Measurements from ENCODE around the gene SLC7A1.

The SLC7A1 gene

GRCh38 chr13:29513981-29514719 lies 81.3 kb downstream of the SLC7A1 start:
- H3K18ac ChIP-seq (ENCODE audit: low read depth in 1 of 2, low read length in 2 of 2) = no peak overlapping the region
- 95% methylated on average over 30 of the region's 32 CpGs for WGBS

DNA sequence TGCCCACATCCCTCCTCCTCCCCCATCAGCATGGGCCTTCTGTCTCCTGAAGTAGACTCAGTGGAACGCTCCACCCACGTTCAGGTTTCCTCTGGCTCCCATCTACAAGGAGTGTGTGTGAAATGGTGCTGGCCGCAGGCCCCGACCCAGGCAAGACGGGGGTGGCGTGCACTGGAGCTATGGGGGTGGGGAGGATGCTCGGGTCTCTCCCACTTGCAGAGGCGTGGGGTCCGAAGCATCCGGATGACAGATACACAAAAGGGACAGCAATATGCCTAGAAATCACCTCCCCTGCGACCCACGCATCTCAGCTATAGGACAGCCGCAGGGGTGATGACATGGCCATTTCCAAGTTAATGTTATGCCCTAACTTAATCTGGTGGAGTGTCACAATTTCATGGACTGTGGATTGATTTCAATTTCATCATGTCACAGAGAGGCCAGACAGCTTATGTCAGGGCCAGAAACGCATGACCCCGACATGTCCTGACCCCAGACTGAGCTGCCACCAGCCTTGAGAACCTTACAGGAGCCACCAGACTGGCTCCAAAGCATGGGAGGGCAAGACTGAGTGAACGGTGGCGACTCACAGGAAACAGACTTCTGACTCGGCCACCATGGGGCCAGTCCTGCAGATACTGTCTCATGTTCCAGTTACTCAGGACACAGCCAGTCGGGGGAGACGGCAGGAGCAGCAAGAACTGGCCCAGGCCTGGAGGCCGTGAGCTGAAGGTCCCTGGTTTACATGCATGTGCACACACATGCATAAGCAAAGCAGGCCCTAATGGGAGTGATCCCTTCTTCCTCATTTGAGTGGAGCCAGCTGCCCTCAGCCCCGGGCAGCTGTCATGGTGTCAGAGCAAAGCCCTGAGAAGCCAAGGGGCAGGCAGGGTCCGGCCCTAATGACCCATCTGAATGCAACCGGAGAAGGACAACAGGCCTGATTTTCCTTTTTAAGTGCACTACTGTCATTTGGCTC lies 82.2 kb downstream of the SLC7A1 start:
- Histone ChIP-seq H3K14ac (ENCODE audit: low read length in 2 of 2) (no peak overlapping the region), H2BK12ac (ENCODE audit: low read length in 2 of 2) (peak overlapping the region in 1 of 2 experiments; percentile 8), H2BK15ac (ENCODE audit: low read depth, poor library complexity, severe bottlenecking) (no peak overlapping the region), H2AFZ (ENCODE audit: low read depth, low read length) (no peak overlapping the region), H3K23ac (ENCODE audit: low read length in 2 of 2) (no peak overlapping the region), H3K4me1 (ENCODE audit: control insufficient read depth, insufficient read depth, low read depth, low read length) (peaks cover 16% of the 10 kb centered on the region), H4K91ac (ENCODE audit: low read length) (peak overlapping the region; percentile 36), H3K9ac (ENCODE audit: low read length) (no peak overlapping the region), H2BK5ac (ENCODE audit: low read depth, low read length, poor library complexity, severe bottlenecking) (no peak overlapping the region), H3K4me2 (ENCODE audit: low read length, poor library complexity, severe bottlenecking) (no peak overlapping the region), H3K36me3 (ENCODE audit: control insufficient read depth in 1 of 2, insufficient read depth in 2 of 2, low read depth in 1 of 2, low read length in 2 of 2) (peaks cover 54 to 70% of the 10 kb centered on the region in 2 experiments), H3K79me1 (replicated peaks; ENCODE audit: low read length, poor library complexity, severe bottlenecking) (peaks cover 31% of the 10 kb centered on the region), H3K27ac (ENCODE audit: low read length, poor library complexity, severe bottlenecking) (no peak overlapping the region), H3K4me3 (ENCODE audit: insufficient read depth in 1 of 2, low read depth in 1 of 2, low read length in 2 of 2) (no peak overlapping the region), H3K27me3 (ENCODE audit: control insufficient read depth in 1 of 2, insufficient read depth in 1 of 2, low read length in 2 of 2) (no peaks in the 10 kb centered on the region), H3K4ac (ENCODE audit: low read depth in 1 of 2, low read length in 2 of 2) (no peak overlapping the region), H2AK5ac (ENCODE audit: low read length, severe bottlenecking) (no peak overlapping the region), H3K9me3 (ENCODE audit: control insufficient read depth, low read length) (no peaks in the 10 kb centered on the region), H4K8ac (ENCODE audit: low read length) (peak overlapping the region; percentile 27), H3K18ac (ENCODE audit: low read depth in 1 of 2, low read length in 2 of 2) (no peak overlapping the region), H2BK120ac (ENCODE audit: low read depth, low read length) (no peak overlapping the region)
- peak; percentile 40 for DNase-seq
- WGBS = 86% methylated on average over 24 of the region's 24 CpGs

More at GRCh38 chr13:29513981-29514719, 81.3 kb downstream of the SLC7A1 start:
- no peak overlapping the region for H2BK5ac ChIP-seq (ENCODE audit: low read depth, low read length, poor library complexity, severe bottlenecking)
- H3K27ac ChIP-seq (ENCODE audit: low read length, poor library complexity, severe bottlenecking) = no peak overlapping the region
- H2BK15ac ChIP-seq (ENCODE audit: low read depth, poor library complexity, severe bottlenecking) = no peak overlapping the region
- H2BK120ac ChIP-seq (ENCODE audit: low read depth, low read length) = no peak overlapping the region
- no peak overlapping the region for H3K23ac ChIP-seq (ENCODE audit: low read length in 2 of 2)
- H4K8ac ChIP-seq (ENCODE audit: low read length) = no peak overlapping the region
- no peak for DNase-seq
- H2AK5ac ChIP-seq (ENCODE audit: low read length, severe bottlenecking) = no peak overlapping the region
- H3K36me3 ChIP-seq (ENCODE audit: control insufficient read depth in 1 of 2, insufficient read depth in 2 of 2, low read depth in 1 of 2, low read length in 2 of 2) = peaks cover 62 to 74% of the 10 kb centered on the region in 2 experiments
- no peaks in the 10 kb centered on the region for H3K27me3 ChIP-seq (ENCODE audit: control insufficient read depth in 1 of 2, insufficient read depth in 1 of 2, low read length in 2 of 2)
- H3K4ac ChIP-seq (ENCODE audit: low read depth in 1 of 2, low read length in 2 of 2) = no peak overlapping the region
- no peak overlapping the region for H4K91ac ChIP-seq (ENCODE audit: low read length)
- H3K9ac ChIP-seq (ENCODE audit: low read length) = no peak overlapping the region
- H3K4me3 ChIP-seq (ENCODE audit: insufficient read depth in 1 of 2, low read depth in 1 of 2, low read length in 2 of 2) = no peak overlapping the region
- H3K4me1 ChIP-seq (ENCODE audit: control insufficient read depth, insufficient read depth, low read depth, low read length) = peaks cover 9% of the 10 kb centered on the region
- H3K4me2 ChIP-seq (ENCODE audit: low read length, poor library complexity, severe bottlenecking) = no peak overlapping the region
- H3K79me1 ChIP-seq (replicated peaks; ENCODE audit: low read length, poor library complexity, severe bottlenecking) = peaks cover 37% of the 10 kb centered on the region
- no peak overlapping the region for H2BK12ac ChIP-seq (ENCODE audit: low read length in 2 of 2)
- H2AFZ ChIP-seq (ENCODE audit: low read depth, low read length) = no peak overlapping the region
- H3K9me3 ChIP-seq (ENCODE audit: control insufficient read depth, low read length) = no peaks in the 10 kb centered on the region
- no peak overlapping the region for H3K14ac ChIP-seq (ENCODE audit: low read length in 2 of 2)

GRCh38 chr13:29511980-29512379 lies 83.5 kb downstream of the SLC7A1 start:
- Histone ChIP-seq H2AFZ (ENCODE audit: low read depth, low read length) (no peak overlapping the region), H3K27ac (ENCODE audit: low read length, poor library complexity, severe bottlenecking) (no peak overlapping the region), H3K36me3 (ENCODE audit: control insufficient read depth in 1 of 2, insufficient read depth in 2 of 2, low read depth in 1 of 2, low read length in 2 of 2) (peaks cover 40 to 60% of the 10 kb centered on the region in 2 experiments), H3K9me3 (ENCODE audit: control insufficient read depth, low read length) (no peaks in the 10 kb centered on the region), H3K14ac (ENCODE audit: low read length in 2 of 2) (no peak overlapping the region), H4K8ac (ENCODE audit: low read length) (no peak overlapping the region), H2BK5ac (ENCODE audit: low read depth, low read length, poor library complexity, severe bottlenecking) (no peak overlapping the region), H2BK12ac (ENCODE audit: low read length in 2 of 2) (no peak overlapping the region), H4K91ac (ENCODE audit: low read length) (no peak overlapping the region), H3K18ac (ENCODE audit: low read depth in 1 of 2, low read length in 2 of 2) (no peak overlapping the region), H3K23ac (ENCODE audit: low read length in 2 of 2) (no peak overlapping the region), H3K4me1 (ENCODE audit: control insufficient read depth, insufficient read depth, low read depth, low read length) (peaks cover 25% of the 10 kb centered on the region), H3K9ac (ENCODE audit: low read length) (peak overlapping the region; percentile 8), H3K4ac (ENCODE audit: low read depth in 1 of 2, low read length in 2 of 2) (no peak overlapping the region), H2BK15ac (ENCODE audit: low read depth, poor library complexity, severe bottlenecking) (no peak overlapping the region), H2BK120ac (ENCODE audit: low read depth, low read length) (no peak overlapping the region), H3K79me1 (replicated peaks; ENCODE audit: low read length, poor library complexity, severe bottlenecking) (peaks cover 29% of the 10 kb centered on the region), H3K27me3 (ENCODE audit: control insufficient read depth in 1 of 2, insufficient read depth in 1 of 2, low read length in 2 of 2) (no peaks in the 10 kb centered on the region), H3K4me2 (ENCODE audit: low read length, poor library complexity, severe bottlenecking) (no peak overlapping the region), H2AK5ac (ENCODE audit: low read length, severe bottlenecking) (no peak overlapping the region), H3K4me3 (ENCODE audit: insufficient read depth in 1 of 2, low read depth in 1 of 2, low read length in 2 of 2) (no peak overlapping the region)
- WGBS = 94% methylated on average over 8 of the region's 8 CpGs
- DNase-seq = no peak
